WI38 (cell line): ENCODE data around the gene DCTN2.

Experiments
- H3K4me3 ChIP-seq: 2 replicates; pipeline ENCODE4 v1.5.1; 2011; ENCODE audit warnings: low read depth, mild to moderate bottlenecking, control low read depth, low read length
- TF ChIP-seq, protein P1 (sequence below): IDR thresholded peaks from 2 replicates; pipeline ENCODE4 v1.5.1; 2012; ENCODE audit warnings: low read depth, mild to moderate bottlenecking, control low read depth, low read length

Gene DCTN2

DNA sequence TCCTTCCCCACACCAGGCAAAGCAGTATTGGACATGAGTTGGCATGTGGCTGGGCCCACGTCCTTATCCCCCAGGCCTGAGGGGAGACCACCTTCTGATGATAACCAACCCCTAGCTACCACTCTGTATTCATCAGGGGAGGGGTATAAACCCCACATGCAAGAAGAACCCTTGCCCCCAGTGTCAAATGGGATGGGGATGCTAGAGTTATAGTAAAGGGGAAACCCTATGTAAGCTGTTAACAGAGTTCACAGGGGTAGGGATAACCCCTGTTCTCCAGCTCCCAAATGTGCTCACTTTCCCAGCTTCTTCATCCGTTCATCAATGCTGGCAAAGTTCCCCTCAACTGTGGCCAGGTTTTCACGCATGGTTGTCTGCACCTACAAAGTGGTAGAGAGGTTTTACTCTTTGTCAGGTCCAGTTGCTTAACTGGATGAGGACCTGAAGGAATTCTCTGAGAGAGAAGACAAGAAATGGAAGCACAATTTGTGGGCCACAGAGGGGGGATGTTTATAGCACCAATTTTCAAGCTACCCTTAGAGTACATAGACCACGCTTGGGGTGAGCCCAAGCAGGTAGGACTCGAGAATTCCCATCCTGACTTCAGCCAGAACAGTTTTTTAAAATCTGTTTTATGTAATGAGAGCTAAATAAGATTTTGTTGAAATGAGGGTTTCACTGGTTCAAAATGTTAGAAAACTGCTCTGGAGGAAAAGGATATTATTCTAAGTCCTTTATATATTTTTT, 16.4 kb downstream of the DCTN2 start:
- TF ChIP-seq, protein P1, sequence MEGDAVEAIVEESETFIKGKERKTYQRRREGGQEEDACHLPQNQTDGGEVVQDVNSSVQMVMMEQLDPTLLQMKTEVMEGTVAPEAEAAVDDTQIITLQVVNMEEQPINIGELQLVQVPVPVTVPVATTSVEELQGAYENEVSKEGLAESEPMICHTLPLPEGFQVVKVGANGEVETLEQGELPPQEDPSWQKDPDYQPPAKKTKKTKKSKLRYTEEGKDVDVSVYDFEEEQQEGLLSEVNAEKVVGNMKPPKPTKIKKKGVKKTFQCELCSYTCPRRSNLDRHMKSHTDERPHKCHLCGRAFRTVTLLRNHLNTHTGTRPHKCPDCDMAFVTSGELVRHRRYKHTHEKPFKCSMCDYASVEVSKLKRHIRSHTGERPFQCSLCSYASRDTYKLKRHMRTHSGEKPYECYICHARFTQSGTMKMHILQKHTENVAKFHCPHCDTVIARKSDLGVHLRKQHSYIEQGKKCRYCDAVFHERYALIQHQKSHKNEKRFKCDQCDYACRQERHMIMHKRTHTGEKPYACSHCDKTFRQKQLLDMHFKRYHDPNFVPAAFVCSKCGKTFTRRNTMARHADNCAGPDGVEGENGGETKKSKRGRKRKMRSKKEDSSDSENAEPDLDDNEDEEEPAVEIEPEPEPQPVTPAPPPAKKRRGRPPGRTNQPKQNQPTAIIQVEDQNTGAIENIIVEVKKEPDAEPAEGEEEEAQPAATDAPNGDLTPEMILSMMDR: no peak
- no peak overlapping the region for H3K4me3 ChIP-seq

DNA sequence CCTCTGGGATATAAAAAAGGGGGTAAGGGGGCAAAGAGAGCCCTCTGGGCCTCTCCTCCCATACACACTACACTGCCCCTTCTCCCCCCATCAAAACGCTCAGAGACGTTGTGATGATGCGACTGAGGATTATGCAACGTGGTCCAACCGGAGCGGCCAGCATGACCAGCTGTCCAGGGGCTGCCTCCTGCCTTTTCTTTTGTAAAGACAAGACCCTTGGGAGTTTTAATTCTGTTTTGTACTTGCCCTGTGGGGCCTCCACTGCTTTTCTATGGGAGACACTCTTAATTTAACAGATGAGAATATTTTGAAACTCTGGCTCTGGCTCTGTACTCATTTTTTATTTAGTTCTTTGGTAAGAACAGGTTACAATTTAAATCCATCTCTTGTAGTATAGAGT, 17.2 kb downstream of the DCTN2 start:
- TF ChIP-seq, protein P1: no peak
- no peak overlapping the region for H3K4me3 ChIP-seq

DNA sequence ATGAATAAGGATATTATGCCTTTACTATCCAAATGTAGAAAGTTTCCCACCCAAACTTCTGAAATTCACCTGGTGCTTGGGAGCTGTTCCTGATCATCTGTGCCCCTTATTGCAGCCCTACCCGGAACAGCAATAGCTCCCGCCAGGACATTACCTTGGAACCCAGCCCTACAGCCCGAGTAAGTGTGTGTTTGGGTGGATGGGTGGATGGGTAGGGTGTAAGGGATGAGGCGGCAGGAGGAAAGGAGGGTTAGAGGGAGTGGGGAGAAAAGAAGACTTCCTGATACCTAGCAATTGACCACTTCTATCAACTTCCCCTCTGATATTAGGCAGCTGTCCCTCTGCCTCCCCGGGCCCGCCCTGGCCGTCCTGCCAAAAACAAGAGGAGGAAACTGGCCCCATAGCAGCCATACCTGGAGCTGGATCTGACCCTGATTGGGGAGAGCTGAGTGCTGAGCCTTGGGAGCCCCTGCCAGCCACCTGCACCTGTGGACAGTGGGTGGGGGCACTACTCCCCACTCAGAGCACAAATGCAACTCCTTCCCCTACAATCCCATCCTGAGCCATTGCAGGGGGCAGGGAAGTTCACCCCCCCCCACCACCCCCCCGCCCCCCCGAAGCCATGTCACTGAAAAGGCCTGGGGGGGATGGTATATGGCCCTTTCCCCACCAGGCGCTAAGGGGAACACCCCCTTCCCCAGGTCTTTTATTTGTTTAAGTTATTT, 18.0 kb downstream of the DCTN2 start:
- TF ChIP-seq, protein P1: no peak

DNA sequence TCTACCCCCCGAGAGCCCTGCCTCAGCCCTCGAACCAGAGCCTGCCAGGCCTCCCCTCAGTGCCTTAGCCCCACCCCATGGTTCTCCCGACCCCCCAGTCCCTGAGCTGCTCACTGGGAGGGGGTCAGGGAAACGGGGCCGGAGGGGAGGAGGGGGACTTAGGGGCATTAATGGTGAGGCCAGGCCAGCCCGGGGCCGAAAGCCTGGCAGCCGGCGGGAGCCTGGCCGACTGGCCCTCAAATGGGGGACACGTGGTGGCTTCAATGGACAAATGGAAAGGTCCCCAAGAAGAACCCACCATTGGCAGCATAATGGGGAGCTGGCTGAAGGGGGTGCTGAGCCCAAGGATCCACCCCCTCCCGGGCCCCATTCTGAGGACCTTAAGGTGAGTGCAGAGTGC, 18.8 kb downstream of the DCTN2 start:
- TF ChIP-seq, protein P1: no peak
- no peak overlapping the region for H3K4me3 ChIP-seq

More for the DNA sequence above, 18.0 kb downstream of the DCTN2 start:
- H3K4me3 ChIP-seq: no peak overlapping the region

DNA sequence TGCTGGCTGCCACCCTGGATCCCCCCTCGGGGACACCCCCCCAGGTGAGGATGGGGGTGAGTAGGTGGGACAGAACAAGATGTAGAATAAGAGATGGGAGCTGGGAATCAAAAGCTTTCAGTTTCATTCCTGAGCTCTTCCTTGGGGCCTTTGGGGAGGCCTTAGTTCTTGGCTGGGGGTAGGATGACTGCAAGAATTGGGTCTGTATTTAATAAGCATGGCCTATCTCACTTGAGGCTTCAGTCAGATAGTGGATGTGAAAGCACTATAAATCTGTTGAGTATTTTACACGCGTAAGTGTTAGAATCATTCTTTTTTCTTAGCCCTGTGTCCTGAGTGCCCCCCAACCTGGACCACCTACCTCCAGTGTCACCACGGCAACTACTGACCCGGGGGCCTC, 19.8 kb downstream of the DCTN2 start:
- H3K4me3 ChIP-seq: no peak overlapping the region
- TF ChIP-seq, protein P1: no peak

DNA sequence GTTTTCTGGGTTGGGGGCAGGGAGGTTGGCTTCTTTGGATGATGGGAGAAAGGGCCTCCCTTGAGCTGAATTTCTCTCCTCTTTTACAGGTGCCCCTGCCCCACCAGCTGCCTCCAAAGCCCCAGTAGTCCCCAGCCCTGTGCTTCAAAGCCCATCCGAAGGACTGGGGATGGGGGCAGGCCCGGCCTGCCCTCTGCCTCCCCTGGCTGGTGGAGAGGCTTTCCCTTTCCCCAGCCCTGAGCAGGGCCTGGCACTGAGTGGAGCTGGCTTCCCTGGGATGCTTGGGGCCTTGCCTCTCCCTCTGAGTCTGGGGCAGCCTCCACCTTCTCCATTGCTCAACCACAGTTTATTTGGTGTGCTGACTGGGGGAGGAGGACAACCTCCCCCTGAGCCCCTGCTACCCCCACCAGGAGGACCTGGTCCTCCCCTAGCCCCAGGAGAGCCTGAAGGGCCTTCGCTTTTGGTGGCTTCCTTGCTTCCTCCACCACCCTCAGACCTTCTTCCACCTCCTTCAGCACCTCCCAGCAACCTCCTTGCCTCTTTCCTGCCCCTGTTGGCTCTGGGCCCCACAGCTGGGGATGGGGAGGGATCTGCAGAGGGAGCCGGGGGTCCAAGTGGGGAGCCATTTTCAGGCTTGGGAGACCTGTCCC, 20.4 kb downstream of the DCTN2 start:
- TF ChIP-seq, protein P1: no peak
- no peak overlapping the region for H3K4me3 ChIP-seq
